SU-DHL-6 (cell line): ENCODE results near the gene RAB40AL.

Experiments
- CTCF ChIP-seq: fragments of 200-600 bp; sonication (generic); IDR thresholded peaks from one replicate; pipeline ENCODE4 v1.5.1; 2017; ENCODE audit warnings: antibody characterized with exemption, mild to moderate bottlenecking, low read length, moderate library complexity; ENCODE audit not compliant: insufficient read depth, poor library complexity, severe bottlenecking
- EZH2phosphoT487 ChIP-seq: fragments of 200-600 bp; sonication (generic), shearing (Covaris generic); conservative IDR thresholded peaks from 2 replicates; pipeline ENCODE4 v1.6.1; 2018; ENCODE audit warnings: mild to moderate bottlenecking, antibody characterized with exemption, low read length, moderate library complexity, mixed read lengths

- TF ChIP-seq CTCF (no peak), EZH2phosphoT487 (no peak)
Measured at GRCh38 chrX:102983205-102983604, 46.1 kb downstream of the RAB40AL start.
